A549 (cell line): ENCODE results near the gene ATL3. TPM values are rescaled to one million over a fixed set of nuclear protein-coding genes. Genes with fewer than 3 reads are reported as not detected.

Experiments used
- ATAC-seq, 2 experiments: fragments of 200-7000 bp in 1 of 2; fragments of >200 bp in 1 of 2; cut with Nextera tagmentation in 1 of 2; cut with Tn5 transposase in 1 of 2; 3 replicates each; pipeline versions ENCODE4 v1.8.0 to v1.9.1; 2018 to 2020; ENCODE audit warnings: mild to moderate bottlenecking in 1 of 2, moderate library complexity in 1 of 2
- CTCF ChIA-PET: fragments of 300-600 bp; sonication (Branson Sonifier 250); formaldehyde crosslinking; extraction: SDS; loops from one replicate; lab custom pipeline; 2021; ENCODE audit warnings: antibody characterized with exemption, inconsistent platforms; lab: Yijun Ruan, JAX
- POLR2A ChIA-PET: fragments of 350-600 bp; formaldehyde crosslinking; extraction: SDS; loops from one replicate; lab custom pipeline; 2021; ENCODE audit warnings: antibody characterized with exemption, inconsistent platforms; lab: Yijun Ruan, JAX
- DNase-seq, 2 experiments: peaks; one replicate each; pipeline versions ENCODE4 v3.0.0 to v3.0.0-alpha.2; 2011 to 2016; ENCODE audit warnings: low read depth in 1 of 2, low spot score in 1 of 2
- FAIRE-seq: peaks from 2 replicates; lab custom pipeline; 2011; peaks lifted over from hg19 to GRCh38; lab: Jason Lieb, UNC
- H3K27ac ChIP-seq, 2 experiments: fragments of >200 bp; sonication (Bioruptor Twin); formaldehyde crosslinking; 3 replicates each; pipeline ENCODE4 v1.5.1; 2016 to 2017
- H3K4me1 ChIP-seq: fragments of >200 bp; sonication (Bioruptor Twin); formaldehyde crosslinking; 3 replicates; pipeline ENCODE4 v1.6.1; 2016
- H3K4me2 ChIP-seq: fragments of >200 bp; sonication (Bioruptor Twin); formaldehyde crosslinking; 3 replicates; pipeline ENCODE4 v1.6.1; 2016
- H3K4me3 ChIP-seq: fragments of >200 bp; sonication (Bioruptor Twin); formaldehyde crosslinking; 3 replicates; pipeline ENCODE4 v1.5.1; 2016
- H3K9me3 ChIP-seq: fragments of >200 bp; sonication (Bioruptor Twin); formaldehyde crosslinking; 3 replicates; pipeline ENCODE4 v1.6.1; 2016
- BHLHE40 ChIP-seq: IDR thresholded peaks from 2 replicates; pipeline ENCODE4 v1.6.1; 2012; ENCODE audit warnings: low read depth, low read length, inconsistent platforms
- EHF ChIP-seq: fragments of 250-450 bp; sonication (Bioruptor Pico); IDR thresholded peaks from 2 replicates; pipeline ENCODE4 v1.5.0; 2020; ENCODE audit warnings: mild to moderate bottlenecking
- FOSB ChIP-seq: fragments of 250-450 bp; sonication (Bioruptor Pico); IDR thresholded peaks from 2 replicates; pipeline ENCODE4 v1.5.0; 2020; ENCODE audit warnings: mild to moderate bottlenecking, moderate library complexity
- FOSL2 ChIP-seq, 2 experiments: fragments of 450-650 bp in 1 of 2; fragments of >200 bp in 1 of 2; sonication (Bioruptor Twin) in 1 of 2; formaldehyde crosslinking; IDR thresholded peaks; 2 replicates each; pipeline versions ENCODE4 v1.5.0 to v1.6.1; 2016 to 2020; ENCODE audit warnings: mild to moderate bottlenecking in 1 of 2, moderate library complexity in 1 of 2
- GATA3 ChIP-seq: IDR thresholded peaks from 2 replicates; pipeline ENCODE4 v1.6.1; 2012; ENCODE audit warnings: borderline replicate concordance
- HEYL ChIP-seq: fragments of 250-450 bp; sonication (Bioruptor Pico); IDR thresholded peaks from 2 replicates; pipeline ENCODE4 v1.8.0; 2021; ENCODE audit warnings: mild to moderate bottlenecking, moderate library complexity
- HOXB5 ChIP-seq: fragments of 250-450 bp; sonication (Bioruptor Pico); IDR thresholded peaks from 2 replicates; pipeline ENCODE4 v1.5.0; 2020; ENCODE audit warnings: mild to moderate bottlenecking, moderate library complexity
- JUNB ChIP-seq: fragments of >200 bp; sonication (Bioruptor Twin); formaldehyde crosslinking; IDR thresholded peaks from 2 replicates; pipeline ENCODE4 v1.6.1; 2016
- MAZ ChIP-seq: fragments of 150-350 bp; IDR thresholded peaks from 2 replicates; pipeline ENCODE4 v1.6.1; 2014; ENCODE audit warnings: antibody characterized with exemption, low read depth, low read length, borderline replicate concordance
- POLR2AphosphoS2 ChIP-seq: conservative IDR thresholded peaks from 2 replicates; pipeline ENCODE4 v1.6.1; 2012; ENCODE audit warnings: low read length, improper control_type of control experiment, inconsistent platforms
- RAD21 ChIP-seq, 2 experiments: fragments of >200 bp in 1 of 2; sonication (Bioruptor Twin) in 1 of 2; formaldehyde crosslinking in 1 of 2; IDR thresholded peaks in 1 of 2; conservative IDR thresholded peaks in 1 of 2; 2 replicates in 1 of 2; 3 replicates in 1 of 2; pipeline ENCODE4 v1.6.1; 2012 to 2018; ENCODE audit warnings: inconsistent platforms in 1 of 2
- RNF2 ChIP-seq: fragments of 200-600 bp; sonication (generic); IDR thresholded peaks from 2 replicates; pipeline ENCODE4 v1.6.1; 2016; ENCODE audit warnings: low read depth, mild to moderate bottlenecking, antibody characterized with exemption, moderate library complexity, borderline replicate concordance
- SMC3 ChIP-seq: fragments of >200 bp; sonication (Bioruptor Twin); formaldehyde crosslinking; IDR thresholded peaks from 3 replicates; pipeline ENCODE4 v1.6.1; 2018; ENCODE audit warnings: inconsistent platforms
- SREBF2 ChIP-seq: fragments of 450-650 bp; IDR thresholded peaks from 2 replicates; pipeline ENCODE4 v1.6.1; 2014; ENCODE audit warnings: mild to moderate bottlenecking, moderate library complexity
- TP53 ChIP-seq: fragments of 250-450 bp; sonication (Bioruptor Pico); IDR thresholded peaks from 2 replicates; pipeline ENCODE4 v1.5.0; 2021; ENCODE audit warnings: mild to moderate bottlenecking, moderate library complexity
- ZFP36 ChIP-seq: fragments of 450-650 bp; IDR thresholded peaks from 2 replicates; pipeline ENCODE4 v1.6.1; 2014; ENCODE audit warnings: borderline replicate concordance; ENCODE audit not compliant: partially characterized antibody
- WGBS: methylation state at CpG from one replicate; pipeline ENCODE4 v1.1.6; 2017; ENCODE audit errors: missing lambda C conversion rate; 5-methylcytosine and 5-hydroxymethylcytosine counted together
- polyA plus RNA-seq, 4 experiments: library from polyadenylated mRNA; depleted of rRNA in 3 of 4; stranded (reverse); fragments of >200 nt; fragmentation: RNase III in 1 of 4; extraction: RNeasy Plus Mini Kit Qiagen cat#74134 plus additional on column Dnase treatment in 1 of 4; gene quantifications; 2 replicates in 3 of 4; 3 replicates in 1 of 4; pipeline ENCODE4 v1.2.3, GENCODE V29; 2011 to 2017
- TF ChIP-seq, protein P1 (sequence below): fragments of 150-350 bp; IDR thresholded peaks from 2 replicates; pipeline ENCODE4 v1.6.1; 2014; ENCODE audit warnings: low read depth, mild to moderate bottlenecking, low read length
- TF ChIP-seq, protein P2 (sequence below): fragments of >200 bp; sonication (Bioruptor Twin); formaldehyde crosslinking; IDR thresholded peaks from 2 replicates; pipeline ENCODE4 v1.6.1; 2016
- TF ChIP-seq, protein P3 (sequence below): IDR thresholded peaks from 2 replicates; pipeline ENCODE4 v1.6.1; 2012
- TF ChIP-seq, protein P4 (sequence below): IDR thresholded peaks from 2 replicates; pipeline ENCODE4 v1.6.1; 2012
- TF ChIP-seq, protein P5 (sequence below): fragments of >200 bp; sonication (Bioruptor Twin); formaldehyde crosslinking; IDR thresholded peaks from 3 replicates; pipeline ENCODE4 v1.6.1; 2016
- TF ChIP-seq, protein P6 (sequence below): fragments of 250-450 bp; sonication (Bioruptor Pico); IDR thresholded peaks from 2 replicates; pipeline ENCODE4 v1.5.0; 2020; ENCODE audit warnings: low read depth, mild to moderate bottlenecking, moderate library complexity

Gene ATL3
- polyA plus RNA-seq, 2 of the 4 experiments (the other 2 are of a cell fraction): 26.3 to 50.8 TPM

DNA sequence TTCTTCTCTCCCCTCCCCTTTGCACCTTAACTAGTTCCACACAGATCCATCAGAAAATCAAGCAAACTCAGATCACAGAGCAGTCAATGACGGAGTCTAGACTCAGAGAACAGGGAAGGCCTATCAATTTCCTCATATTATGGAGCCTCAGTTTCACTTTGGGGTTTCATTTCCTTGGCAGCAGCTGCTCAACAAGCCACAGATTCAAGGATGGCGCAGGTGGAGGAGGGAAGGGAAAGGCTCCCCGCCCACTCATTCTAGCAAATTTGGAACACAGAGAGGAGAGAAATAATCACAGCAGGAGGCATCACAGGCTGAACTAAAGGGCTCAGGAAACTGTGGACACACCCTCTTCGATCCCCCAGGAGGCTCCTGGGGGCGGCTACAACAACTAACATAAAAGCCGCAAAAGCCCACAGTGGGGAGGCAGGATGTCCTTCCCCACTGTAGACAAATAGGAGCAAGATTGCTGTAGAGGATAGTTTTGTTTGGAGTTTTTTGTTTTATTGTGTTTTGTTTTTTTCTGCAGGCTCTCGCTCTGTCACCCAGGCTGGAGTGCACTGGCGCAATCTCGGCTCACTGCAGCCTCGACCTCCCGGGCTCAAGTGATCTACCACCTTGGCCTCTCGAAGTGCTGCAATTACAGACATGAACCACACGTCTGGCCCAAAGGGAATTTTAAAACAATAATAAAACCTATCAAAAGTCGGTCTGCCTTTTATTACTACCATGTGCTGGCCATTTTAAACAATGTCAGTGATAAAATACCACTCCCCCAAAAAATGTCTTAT is 60.4 kb downstream of the ATL3 start:
- H3K4me2 ChIP-seq: no peak overlapping the region
- no peak for FAIRE-seq
- CTCF ChIA-PET: no interaction called here
- peaks cover 35% of the 10 kb centered on the region for H3K4me1 ChIP-seq
- H3K27ac ChIP-seq: no peak overlapping the region
- no peak overlapping the region for H3K4me3 ChIP-seq
- no peak for DNase-seq
- H3K9me3 ChIP-seq: no peaks in the 10 kb centered on the region
- no peak for TF ChIP-seq SMC3
- no peak for TF ChIP-seq RNF2
- no peak for TF ChIP-seq FOSL2 (IDR thresholded peaks at IDR 0.05)
- no peak for TF ChIP-seq FOSL2 (CRISPR knock-in tag; IDR thresholded peaks at IDR 0.05)
- no peak for TF ChIP-seq TP53 (CRISPR knock-in tag)
- TF ChIP-seq, protein P1, sequence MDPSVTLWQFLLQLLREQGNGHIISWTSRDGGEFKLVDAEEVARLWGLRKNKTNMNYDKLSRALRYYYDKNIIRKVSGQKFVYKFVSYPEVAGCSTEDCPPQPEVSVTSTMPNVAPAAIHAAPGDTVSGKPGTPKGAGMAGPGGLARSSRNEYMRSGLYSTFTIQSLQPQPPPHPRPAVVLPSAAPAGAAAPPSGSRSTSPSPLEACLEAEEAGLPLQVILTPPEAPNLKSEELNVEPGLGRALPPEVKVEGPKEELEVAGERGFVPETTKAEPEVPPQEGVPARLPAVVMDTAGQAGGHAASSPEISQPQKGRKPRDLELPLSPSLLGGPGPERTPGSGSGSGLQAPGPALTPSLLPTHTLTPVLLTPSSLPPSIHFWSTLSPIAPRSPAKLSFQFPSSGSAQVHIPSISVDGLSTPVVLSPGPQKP: no peak
- TF ChIP-seq, all 56 proteins: peak for 0
- no peak for ATAC-seq
- POLR2A ChIA-PET: no interaction called here
- WGBS: 76% methylated on average over 14 of the region's 14 CpGs

DNA sequence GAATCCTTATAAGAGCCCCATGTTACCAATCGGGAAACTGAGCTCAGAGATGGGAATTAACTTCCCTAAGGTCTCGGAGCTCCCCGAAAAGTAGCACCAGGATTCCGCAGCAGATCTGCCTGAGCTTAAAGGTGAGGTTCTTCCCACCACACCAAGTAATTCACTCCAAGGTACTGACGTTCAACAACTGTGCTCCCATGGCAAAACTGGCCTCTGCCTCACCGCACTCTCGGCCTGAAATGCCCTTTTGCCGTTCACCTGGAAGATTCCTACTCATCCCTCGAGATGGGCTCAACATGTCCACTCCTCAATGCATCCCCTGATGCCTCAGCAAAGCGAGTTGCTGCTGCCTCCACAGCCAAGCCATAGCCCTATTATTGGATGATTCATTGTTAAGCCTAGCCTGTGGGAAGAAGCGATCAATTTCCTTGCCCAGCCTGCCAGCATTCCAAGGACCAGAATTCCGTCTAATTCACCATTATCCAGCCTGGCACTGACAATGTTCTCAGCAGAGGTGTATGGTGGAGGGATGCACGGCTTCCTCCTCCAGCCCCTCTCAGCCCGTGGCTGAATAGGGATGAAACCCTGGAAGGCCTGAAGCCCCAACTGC is 61.1 kb downstream of the ATL3 start:
- no peak for FAIRE-seq
- ATAC-seq: no peak
- H3K27ac ChIP-seq: no peak overlapping the region
- no peaks in the 10 kb centered on the region for H3K9me3 ChIP-seq
- TF ChIP-seq, protein P2, sequence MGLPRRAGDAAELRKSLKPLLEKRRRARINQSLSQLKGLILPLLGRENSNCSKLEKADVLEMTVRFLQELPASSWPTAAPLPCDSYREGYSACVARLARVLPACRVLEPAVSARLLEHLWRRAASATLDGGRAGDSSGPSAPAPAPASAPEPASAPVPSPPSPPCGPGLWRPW: no peak
- no peak for TF ChIP-seq RNF2
- no peak for TF ChIP-seq SMC3
- no peak for TF ChIP-seq HOXB5
- TF ChIP-seq EHF (CRISPR knock-in tag): no peak
- TF ChIP-seq, protein P3, sequence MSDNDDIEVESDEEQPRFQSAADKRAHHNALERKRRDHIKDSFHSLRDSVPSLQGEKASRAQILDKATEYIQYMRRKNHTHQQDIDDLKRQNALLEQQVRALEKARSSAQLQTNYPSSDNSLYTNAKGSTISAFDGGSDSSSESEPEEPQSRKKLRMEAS: no peak
- TF ChIP-seq, protein P4, sequence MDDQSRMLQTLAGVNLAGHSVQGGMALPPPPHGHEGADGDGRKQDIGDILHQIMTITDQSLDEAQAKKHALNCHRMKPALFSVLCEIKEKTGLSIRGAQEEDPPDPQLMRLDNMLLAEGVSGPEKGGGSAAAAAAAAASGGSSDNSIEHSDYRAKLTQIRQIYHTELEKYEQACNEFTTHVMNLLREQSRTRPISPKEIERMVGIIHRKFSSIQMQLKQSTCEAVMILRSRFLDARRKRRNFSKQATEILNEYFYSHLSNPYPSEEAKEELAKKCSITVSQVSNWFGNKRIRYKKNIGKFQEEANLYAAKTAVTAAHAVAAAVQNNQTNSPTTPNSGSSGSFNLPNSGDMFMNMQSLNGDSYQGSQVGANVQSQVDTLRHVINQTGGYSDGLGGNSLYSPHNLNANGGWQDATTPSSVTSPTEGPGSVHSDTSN: no peak
- TF ChIP-seq BHLHE40: no peak
- TF ChIP-seq HEYL (CRISPR knock-in tag): no peak
- TF ChIP-seq ZFP36: no peak
- TF ChIP-seq GATA3: no peak
- TF ChIP-seq MAZ: no peak
- TF ChIP-seq FOSB (CRISPR knock-in tag): no peak
- no peak for TF ChIP-seq SREBF2
- TF ChIP-seq, protein P5, sequence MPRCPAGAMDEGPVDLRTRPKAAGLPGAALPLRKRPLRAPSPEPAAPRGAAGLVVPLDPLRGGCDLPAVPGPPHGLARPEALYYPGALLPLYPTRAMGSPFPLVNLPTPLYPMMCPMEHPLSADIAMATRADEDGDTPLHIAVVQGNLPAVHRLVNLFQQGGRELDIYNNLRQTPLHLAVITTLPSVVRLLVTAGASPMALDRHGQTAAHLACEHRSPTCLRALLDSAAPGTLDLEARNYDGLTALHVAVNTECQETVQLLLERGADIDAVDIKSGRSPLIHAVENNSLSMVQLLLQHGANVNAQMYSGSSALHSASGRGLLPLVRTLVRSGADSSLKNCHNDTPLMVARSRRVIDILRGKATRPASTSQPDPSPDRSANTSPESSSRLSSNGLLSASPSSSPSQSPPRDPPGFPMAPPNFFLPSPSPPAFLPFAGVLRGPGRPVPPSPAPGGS: no peak
- no peak for TF ChIP-seq JUNB
- TF ChIP-seq POLR2AphosphoS2: no peak
- TF ChIP-seq RAD21 (conservative IDR thresholded peaks at IDR 0.05 in 1 of 2, IDR thresholded peaks at IDR 0.05 in 1 of 2): no peak
- TF ChIP-seq, protein P6, sequence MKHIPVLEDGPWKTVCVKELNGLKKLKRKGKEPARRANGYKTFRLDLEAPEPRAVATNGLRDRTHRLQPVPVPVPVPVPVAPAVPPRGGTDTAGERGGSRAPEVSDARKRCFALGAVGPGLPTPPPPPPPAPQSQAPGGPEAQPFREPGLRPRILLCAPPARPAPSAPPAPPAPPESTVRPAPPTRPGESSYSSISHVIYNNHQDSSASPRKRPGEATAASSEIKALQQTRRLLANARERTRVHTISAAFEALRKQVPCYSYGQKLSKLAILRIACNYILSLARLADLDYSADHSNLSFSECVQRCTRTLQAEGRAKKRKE: no peak
- no peak for TF ChIP-seq FOSL2 (IDR thresholded peaks at IDR 0.05)
- TF ChIP-seq FOSL2 (CRISPR knock-in tag; IDR thresholded peaks at IDR 0.05): no peak
- 0 out of 3 replicates have a peak overlapping the region, but pooled peaks have one; percentile 0 for H3K4me2 ChIP-seq
- CTCF ChIA-PET: interaction anchor here (0.9 to 2.4 kb wide), 5 partner anchors 9 to 71 kb away, joined by 3 to 6 read pairs (median 3); no protein-coding TSS in a partner anchor
- no peak for DNase-seq
- peaks cover 35% of the 10 kb centered on the region for H3K4me1 ChIP-seq
- 89% methylated on average over 14 of the region's 14 CpGs for WGBS
- POLR2A ChIA-PET: no interaction called here
- H3K4me3 ChIP-seq: no peak overlapping the region
